ENCODE results near the gene HPCAL1.

GRCh38 chr2:10335046-10335840 lies 32.5 kb downstream of the HPCAL1 start:
- TF ChIP-seq CTCF (IDR thresholded peaks at IDR 0.05) (no peak), POLR2A (IDR thresholded peaks at IDR 0.05; ENCODE audit: low read depth) (no peak)
